IMR-90 (cell line): Measurements from ENCODE around the gene SLC6A7.

Experiments used
- BHLHE40 ChIP-seq: fragments of 150-350 bp; IDR thresholded peaks from 2 replicates; pipeline ENCODE4 v1.6.1; 2016; ENCODE audit warnings: mild to moderate bottlenecking, low read depth, low read length
- ELK1 ChIP-seq: fragments of 150-350 bp; IDR thresholded peaks from 2 replicates; pipeline ENCODE4 v1.6.1; 2016; ENCODE audit warnings: low read depth, mild to moderate bottlenecking, low read length, moderate library complexity, borderline replicate concordance
- FOS ChIP-seq: fragments of 150-350 bp; IDR thresholded peaks from 2 replicates; pipeline ENCODE4 v1.6.1; 2016; ENCODE audit warnings: low read depth, low read length
- MAFK ChIP-seq: IDR thresholded peaks from 2 replicates; pipeline ENCODE4 v1.6.1; 2012; ENCODE audit warnings: low read depth, low read length, improper control_type of control experiment
- MAZ ChIP-seq: IDR thresholded peaks from 2 replicates; pipeline ENCODE4 v1.6.1; 2012; ENCODE audit warnings: low read depth, mild to moderate bottlenecking, low read length, improper control_type of control experiment, moderate library complexity, borderline replicate concordance
- MXI1 ChIP-seq: IDR thresholded peaks from 2 replicates; pipeline ENCODE4 v1.6.1; 2012; ENCODE audit warnings: low read depth, mild to moderate bottlenecking, low read length, moderate library complexity, borderline replicate concordance
- NFE2L2 ChIP-seq: fragments of 150-350 bp; IDR thresholded peaks from 2 replicates; pipeline ENCODE4 v1.6.1; 2016; ENCODE audit warnings: low read depth, mild to moderate bottlenecking, low read length
- POLR2A ChIP-seq: IDR thresholded peaks from 2 replicates; pipeline ENCODE4 v1.6.1; 2012; ENCODE audit warnings: mild to moderate bottlenecking, low read depth, low read length
- RAD21 ChIP-seq: IDR thresholded peaks from 2 replicates; pipeline ENCODE4 v1.6.1; 2012; ENCODE audit warnings: low read length, improper control_type of control experiment
- RCOR1 ChIP-seq: IDR thresholded peaks from 2 replicates; pipeline ENCODE4 v1.6.1; 2012; ENCODE audit warnings: mild to moderate bottlenecking, low read length, improper control_type of control experiment; ENCODE audit not compliant: insufficient replicate concordance
- RFX5 ChIP-seq: IDR thresholded peaks from 2 replicates; pipeline ENCODE4 v1.8.0; 2012; ENCODE audit warnings: low read depth, mild to moderate bottlenecking, low read length, moderate library complexity
- SMC3 ChIP-seq: fragments of 150-350 bp; IDR thresholded peaks from 2 replicates; pipeline ENCODE4 v1.6.1; 2016; ENCODE audit warnings: low read depth, mild to moderate bottlenecking, antibody characterized with exemption, low read length, moderate library complexity
- USF2 ChIP-seq: fragments of 150-350 bp; IDR thresholded peaks from 2 replicates; pipeline ENCODE4 v1.6.1; 2017; ENCODE audit warnings: mild to moderate bottlenecking, antibody characterized with exemption, low read length, low read depth
- TF ChIP-seq, protein P1 (sequence below): conservative IDR thresholded peaks from 2 replicates; pipeline ENCODE4 v1.5.1; 2012; ENCODE audit warnings: mild to moderate bottlenecking, low read depth, low read length, improper control_type of control experiment

- TF ChIP-seq, protein P1, sequence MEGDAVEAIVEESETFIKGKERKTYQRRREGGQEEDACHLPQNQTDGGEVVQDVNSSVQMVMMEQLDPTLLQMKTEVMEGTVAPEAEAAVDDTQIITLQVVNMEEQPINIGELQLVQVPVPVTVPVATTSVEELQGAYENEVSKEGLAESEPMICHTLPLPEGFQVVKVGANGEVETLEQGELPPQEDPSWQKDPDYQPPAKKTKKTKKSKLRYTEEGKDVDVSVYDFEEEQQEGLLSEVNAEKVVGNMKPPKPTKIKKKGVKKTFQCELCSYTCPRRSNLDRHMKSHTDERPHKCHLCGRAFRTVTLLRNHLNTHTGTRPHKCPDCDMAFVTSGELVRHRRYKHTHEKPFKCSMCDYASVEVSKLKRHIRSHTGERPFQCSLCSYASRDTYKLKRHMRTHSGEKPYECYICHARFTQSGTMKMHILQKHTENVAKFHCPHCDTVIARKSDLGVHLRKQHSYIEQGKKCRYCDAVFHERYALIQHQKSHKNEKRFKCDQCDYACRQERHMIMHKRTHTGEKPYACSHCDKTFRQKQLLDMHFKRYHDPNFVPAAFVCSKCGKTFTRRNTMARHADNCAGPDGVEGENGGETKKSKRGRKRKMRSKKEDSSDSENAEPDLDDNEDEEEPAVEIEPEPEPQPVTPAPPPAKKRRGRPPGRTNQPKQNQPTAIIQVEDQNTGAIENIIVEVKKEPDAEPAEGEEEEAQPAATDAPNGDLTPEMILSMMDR = no peak
- TF ChIP-seq RCOR1 = no peak
- no peak for TF ChIP-seq POLR2A
- no peak for TF ChIP-seq MAZ
- TF ChIP-seq MXI1 = no peak
- no peak for TF ChIP-seq RFX5
- no peak for TF ChIP-seq SMC3
- TF ChIP-seq USF2 = no peak
- TF ChIP-seq BHLHE40 = no peak
- no peak for TF ChIP-seq MAFK
- no peak for TF ChIP-seq ELK1
- no peak for TF ChIP-seq NFE2L2
- no peak for TF ChIP-seq RAD21
- TF ChIP-seq FOS = no peak
These were observed 40.2 kb upstream of the SLC6A7 start for GRCh38 chr5:150149618-150150017.
